CD4-positive, alpha-beta T cell treated with Interleukin-15 for 4 hours (primary cell): ENCODE results near the gene KIF6.

ENCODE experiments used
- DNase-seq: peaks from one replicate; pipeline ENCODE4 v3.0.0-alpha.2; 2020; ENCODE audit warnings: low spot score

Gene KIF6

DNA sequence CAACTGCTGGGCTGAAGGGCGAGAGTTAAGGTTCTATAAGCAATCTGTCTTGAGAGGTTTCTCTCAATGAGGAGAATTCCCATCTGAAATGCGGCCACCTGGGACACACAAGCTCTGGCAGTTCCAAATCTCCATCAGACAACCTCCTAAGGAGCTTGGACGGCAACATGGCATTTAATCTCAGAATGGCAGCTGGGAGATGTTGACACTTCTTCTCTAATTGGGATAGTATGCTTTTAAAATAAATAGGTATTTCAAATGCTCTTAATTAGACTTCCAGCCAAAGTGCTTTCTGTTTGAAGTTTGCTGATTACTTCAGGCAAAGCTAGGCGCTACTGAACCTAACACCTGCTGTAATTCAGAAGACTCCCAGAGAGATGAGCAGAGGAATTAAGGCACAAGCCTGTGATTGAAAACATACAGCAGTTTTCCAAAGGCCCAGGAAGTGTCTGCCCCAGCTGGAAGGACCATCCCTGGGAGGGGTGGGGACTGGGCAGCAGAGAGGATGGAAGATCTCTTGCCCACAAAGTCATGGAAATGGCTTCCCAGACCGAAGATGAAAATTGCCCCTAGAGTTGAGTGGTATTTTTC is 343.6 kb downstream of the KIF6 start:
- DNase-seq: no peak

DNA sequence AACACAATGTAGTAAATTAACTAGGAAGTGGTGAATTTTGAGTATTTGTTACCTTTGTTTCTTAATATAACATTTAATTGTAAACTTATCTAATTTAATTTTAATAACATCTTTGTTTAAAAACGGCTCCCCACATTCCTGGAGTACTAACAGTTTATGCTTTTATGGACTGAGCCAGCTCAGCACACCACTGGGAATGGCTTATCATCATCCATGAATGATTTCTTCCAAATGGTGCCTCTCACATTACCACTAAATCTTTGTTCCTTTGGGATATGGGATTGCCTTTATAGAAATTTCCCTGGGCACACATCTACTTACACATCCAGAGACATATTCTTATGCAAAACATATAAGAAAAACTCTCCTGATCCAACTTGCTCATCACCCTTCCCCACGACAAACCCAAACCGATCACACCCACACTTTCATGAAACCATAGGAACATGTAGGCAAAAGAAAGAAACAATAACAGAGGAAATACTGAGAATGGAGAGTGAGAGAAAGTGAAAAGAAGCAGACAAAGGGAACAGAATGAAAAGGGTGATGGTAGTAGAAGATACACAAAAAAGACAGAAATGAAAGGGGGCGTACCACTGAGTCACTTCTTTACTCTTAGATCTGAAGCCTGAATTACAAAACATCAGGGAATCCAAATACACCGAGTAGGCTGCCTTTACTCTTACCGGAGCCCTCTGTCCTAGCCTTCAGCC is 344.2 kb downstream of the KIF6 start:
- no peak for DNase-seq

DNA sequence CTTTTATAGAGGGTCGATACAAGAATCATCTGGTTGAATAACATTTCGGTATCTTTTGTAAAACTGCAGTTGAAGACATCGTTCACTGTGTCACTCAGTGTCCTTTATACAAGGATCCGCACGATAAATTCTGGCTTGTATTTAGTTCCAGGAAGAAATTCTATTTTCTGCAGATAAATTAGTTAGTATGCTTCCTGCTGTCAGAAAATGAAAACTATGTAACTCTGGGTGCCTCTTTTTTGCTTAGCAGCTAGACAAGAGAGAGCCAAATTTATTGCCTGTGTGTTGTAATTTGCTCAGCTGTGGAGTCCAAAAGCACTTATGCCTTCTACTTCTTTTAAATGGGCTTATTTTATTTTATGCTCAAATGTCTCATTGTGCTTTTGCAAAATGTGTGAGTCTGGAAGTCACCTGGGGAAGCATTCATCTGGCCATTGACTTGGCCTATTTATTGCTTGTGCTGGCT is 346.2 kb downstream of the KIF6 start:
- DNase-seq: no peak

DNA sequence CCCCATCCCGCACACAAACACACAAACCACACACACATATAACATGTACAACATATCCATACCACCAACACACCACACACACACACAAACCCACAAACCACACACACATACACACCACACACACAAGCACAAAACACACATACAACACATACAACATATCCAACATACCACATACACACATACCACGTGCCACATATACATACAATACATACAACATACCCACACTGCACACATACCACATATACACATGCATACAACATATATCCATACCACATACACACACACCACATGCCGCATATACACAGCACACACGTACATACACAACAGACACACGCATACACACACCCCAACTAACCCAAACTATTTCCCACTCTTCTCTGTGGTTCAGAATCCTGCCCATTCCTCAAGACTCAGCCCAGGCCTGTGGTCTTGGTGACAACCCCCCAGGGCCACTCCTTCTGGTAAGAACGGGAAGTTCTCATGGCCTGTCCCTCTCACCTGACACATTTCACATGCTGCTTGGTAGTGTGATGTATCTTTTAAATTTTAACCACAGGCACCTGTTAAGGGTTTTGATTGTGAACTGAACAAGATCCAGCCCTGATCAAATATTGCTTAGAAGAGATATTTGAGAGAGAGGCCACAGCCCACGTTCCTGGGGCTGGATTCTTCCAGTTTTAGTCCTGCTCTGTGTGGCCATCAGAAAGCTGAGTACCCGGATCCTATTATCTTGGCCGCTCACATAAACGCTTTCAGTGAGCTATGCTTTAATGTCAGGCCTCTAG is 346.8 kb downstream of the KIF6 start:
- no peak for DNase-seq

DNA sequence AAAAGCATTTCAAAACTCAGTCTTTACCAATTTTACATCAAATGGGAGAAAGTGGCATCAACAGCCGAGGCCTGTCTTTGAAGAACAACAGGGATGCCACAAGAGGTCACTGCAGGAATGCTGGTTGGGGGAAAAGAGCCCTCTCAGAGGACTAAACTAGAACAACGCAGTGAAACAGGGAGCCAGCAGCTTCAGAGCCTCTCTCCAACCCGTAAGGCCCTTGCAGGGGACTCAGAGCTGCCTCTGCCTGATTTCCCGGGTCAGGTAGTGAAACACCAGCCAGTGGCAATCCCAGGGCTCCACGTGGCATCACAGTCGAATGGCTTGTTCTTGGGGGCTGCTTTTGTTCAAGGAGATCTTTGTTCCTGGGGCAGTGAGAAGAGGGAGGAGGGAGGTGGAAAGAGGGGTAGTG is 347.7 kb downstream of the KIF6 start:
- DNase-seq: no peak

DNA sequence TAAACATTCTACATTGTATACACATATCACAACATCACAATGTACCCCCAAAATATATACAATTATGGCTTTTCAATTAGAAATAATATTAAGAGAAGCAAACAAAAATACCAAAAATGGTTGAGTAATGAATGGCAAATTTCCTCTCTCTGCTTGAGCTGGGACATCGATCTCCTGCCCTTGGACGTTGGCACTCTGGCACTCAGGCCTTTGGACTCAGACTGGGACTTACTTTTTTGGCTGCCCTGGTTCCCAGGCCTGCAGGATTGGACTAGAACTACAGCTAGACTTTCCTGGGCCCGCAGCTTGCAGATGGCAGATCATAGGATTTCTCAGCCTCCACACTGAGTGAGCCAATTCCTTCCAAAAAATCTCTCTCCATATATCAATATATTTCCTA is 349.8 kb downstream of the KIF6 start:
- DNase-seq: no peak

DNA sequence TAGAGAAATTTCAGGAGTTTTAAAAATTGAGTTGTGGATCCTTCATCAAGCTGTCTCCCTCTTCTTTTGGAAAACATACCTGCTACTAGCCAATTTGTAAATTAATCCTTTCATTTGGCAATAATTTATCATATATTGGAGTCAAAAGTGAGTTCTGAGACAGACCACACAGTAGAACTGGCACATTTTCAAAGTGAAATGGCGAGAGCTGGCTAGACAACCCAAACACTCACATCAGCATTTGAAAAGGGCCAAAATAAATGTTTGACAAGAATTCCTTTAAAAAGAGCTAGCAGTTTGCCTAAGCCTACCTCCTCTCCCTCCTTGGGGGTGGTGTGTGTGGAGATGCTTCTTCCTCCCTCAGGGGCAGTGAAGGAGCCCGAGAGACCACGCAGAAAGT is 354.8 kb downstream of the KIF6 start:
- DNase-seq: no peak

DNA sequence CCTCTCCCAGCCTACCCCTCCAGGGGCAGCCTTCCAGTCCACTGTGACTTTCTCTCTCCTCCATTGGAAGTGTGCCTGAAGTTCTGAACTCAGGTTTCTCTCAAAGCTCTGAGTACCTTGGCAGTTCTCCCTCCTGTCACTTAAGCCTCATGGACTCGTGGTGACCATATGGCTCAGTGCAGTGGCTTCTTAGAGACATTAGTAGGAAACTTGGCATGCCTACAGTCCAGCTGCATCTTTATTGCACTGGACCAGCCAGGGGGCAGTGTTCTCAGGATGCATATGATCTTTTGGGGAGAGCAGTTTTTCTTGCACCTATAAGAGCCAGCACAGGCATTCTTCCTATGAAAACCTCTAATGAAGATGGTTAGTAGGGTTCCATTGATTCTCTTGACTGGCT is 355.2 kb downstream of the KIF6 start:
- no peak for DNase-seq

DNA sequence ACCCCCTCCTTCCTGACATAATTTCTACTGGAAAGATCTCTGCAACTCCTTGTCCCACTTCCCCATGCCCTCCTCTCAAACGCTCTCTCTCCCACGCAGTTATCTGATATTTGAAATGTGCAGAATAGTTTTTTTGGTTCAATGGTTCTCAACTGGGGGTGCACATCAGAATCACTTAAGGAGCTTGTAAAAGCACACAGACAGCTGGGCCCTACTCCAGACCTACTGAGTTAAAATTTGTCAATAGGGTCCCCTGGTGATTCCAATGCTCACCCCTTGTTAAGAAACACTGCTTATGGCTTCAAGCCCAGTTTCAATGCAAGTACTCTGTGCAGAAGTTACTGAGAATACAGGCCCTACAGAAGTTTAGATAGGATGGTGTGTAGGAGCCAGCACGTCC is 357.5 kb downstream of the KIF6 start:
- no peak for DNase-seq

DNA sequence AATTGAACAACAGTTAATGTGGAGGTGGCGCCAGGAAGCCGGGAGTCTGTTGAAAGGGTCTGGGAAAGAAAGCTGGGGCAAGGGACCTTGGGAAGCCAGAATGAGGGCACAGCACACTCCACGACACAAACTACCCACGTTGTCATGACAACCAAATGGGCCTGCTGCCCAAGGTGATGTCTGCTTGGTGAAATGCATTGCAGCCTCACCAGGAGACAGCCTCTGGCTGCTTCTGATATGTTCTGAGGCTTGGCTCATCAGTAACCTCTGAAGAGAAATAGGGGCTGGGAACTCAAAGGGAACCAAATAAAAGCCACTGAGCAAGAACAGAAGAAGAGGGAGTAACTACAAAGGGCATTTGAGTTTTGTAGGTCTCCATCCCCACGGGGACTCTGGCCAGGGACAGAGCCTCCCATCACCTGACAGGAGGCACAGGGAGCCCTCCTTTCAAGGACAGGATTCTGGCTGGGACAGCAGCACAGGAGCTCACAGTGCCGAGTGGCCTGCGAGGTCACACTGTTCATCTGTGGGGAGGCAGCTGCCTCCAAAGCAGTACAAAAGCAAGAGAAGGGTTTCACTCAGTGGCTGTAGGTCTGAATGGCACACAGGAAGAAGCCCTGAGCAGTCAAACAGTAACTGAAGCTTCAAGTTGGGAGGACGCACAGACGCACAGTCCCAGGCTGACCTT is 358.1 kb downstream of the KIF6 start:
- no peak for DNase-seq

DNA sequence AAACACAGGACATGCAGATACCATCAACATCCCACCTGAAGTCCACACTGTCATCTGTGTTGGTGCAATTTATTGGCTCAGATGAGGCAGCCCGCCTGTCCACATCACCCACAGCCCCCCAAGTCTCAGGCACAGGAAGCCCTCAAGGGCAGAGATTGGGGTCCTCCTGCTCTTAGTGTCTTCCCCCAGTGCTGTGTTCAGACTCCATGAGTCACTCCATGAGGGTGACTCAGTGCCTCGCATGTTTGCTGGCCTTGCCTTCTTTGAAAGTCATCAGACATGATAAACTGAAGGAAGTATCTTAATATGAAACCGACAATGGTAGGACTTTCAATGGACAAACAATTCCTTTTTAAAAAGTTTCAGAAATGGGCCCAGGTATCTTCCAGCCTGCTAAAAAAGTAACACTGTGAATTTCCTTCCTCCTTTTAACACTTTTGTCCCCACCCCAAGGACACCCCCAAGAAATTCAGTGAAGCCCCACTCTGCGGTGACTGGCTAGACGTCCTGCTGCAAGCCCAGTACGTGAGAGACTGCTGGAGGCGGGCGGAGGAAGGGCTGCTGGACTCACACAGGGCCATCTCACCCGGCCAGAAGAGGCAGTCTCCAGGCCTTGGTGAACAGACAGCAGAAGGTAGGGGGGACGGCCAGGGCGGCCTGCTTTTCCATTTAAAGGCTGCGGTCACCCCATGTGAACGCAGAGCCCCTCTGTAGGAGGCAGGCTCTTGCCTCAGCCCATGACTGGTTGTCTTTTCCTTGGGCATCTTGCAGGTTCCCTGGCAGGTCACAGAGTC is 359.7 kb downstream of the KIF6 start:
- no peak for DNase-seq

DNA sequence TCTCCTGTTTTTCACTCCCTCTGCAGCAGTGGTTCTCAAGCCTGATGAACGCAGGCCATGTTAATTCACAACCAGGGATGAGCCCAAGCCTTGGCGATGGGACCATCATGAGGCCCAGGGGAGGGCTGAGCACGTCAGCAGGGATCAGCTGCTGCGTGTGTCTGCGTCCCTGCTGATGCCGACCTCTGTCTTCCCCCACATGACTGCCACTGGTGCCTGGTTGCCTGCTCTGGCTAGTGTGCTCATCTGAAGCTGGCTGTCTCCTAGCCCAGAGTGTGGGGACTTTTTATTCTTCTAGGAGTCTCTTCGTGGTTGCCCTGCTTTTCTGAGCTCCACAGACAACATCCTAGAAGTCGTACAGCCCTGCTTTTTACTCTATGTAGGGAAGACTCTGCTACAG is 361.9 kb downstream of the KIF6 start:
- no peak for DNase-seq

DNA sequence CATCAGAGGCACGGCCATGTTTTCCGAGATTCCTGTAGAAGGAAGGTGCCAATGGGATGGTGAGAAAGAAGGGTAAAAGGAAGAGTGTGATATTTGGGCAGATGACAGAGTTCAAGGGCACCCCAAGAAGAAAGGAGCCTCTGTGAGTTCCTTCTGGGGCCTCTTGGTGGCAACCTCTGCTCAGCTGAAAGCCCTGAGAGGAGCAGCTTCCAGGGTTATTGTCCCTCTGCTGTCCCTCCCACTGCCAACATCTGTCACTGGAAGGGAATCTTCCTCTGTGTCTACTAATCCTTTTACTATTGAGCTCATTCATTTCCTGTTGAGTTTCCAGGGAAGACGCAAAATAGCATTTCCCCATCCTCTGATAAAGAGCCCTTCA is 362.7 kb downstream of the KIF6 start:
- DNase-seq: no peak

DNA sequence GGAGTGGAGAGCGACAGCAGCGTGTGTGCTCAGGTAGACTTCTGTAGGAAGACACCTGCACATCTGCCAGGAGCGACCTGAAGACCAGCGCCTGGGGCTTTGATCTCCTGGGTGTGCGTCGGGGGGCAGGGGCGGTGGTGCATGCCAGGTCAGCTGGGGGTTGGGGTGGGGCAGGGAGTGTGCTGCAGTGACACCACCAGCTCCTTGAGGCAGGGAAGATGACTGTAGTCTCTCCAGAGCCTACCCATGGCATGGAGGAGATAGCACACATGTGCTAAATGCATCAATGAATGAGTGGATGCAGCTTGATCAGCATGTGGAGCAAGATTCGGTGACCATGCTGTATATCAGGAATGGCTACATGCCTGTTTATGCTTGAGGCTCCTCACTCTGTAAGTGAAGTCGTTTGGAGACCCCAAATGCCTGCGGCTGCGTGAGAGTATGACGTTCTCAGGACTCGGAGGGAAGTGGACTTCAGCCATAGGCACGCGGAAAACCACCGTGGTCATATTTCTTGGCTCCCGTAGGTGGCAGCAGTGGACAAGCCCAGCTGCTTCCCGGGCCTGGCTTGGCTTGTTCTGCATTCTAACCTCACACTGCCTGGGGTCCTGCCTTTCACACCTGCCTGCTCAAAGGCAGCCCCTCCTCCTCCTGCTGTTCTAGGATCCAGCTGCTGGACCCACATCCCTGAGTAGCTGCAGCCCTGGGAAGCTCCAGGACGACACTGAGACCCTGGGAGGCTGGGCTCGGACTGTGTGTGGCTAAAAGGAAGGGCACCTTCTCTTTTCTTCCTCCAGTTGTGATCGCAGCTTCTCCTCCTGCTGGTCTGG is 363.3 kb downstream of the KIF6 start:
- DNase-seq: peak; percentile 35

DNA sequence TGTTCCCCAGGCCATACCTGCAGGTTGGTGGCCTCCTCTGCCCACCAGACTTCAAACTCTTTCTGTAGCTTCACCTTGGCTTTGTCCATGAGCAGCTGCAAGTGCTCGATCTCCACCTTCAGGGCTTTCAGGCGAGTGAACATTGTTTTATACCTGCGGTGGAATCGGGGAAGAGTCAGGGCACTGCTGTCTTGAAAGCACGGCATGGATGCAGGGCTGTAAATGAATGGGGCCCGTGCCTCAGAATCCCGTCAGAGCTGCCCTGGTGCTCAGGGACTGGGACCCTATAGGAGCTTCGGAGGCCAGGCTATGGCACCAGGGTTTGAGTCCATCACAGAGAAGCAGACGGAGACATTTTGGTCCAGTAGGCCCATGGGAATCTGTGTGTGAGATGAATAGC is 364.8 kb downstream of the KIF6 start:
- no peak for DNase-seq

DNA sequence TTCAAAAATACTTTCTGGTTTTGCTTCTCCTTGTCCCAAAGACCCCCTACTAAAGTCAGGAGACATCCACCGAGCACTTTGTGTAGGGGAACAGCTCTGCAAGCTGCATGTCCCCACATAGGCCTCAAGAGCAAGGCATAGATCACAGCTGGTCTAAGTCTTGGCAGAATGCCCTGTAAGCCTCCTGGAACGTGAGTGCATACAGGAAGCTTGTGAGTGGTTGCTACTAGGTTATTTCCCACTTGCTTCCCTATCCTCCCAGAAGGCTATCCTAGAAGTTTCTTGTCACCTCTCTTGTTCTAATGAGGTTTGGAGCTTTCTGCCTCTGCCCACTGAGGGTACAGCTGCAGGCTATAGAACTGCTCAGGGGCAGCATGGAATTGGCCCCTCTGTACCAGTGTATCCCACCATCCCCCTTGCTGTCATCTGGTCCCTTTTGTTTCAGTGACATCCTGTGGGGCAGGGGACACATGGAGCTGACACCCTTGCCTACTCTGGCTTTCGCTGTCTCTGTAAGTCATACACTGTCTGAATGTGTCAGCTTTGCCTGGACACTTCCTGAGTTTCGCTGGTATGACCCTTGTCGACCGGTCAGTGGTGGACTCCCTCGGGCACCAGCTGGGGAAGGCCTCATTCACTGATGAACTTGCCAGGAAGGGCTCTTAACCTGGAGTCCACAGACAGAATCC is 367.1 kb downstream of the KIF6 start:
- DNase-seq: no peak

DNA sequence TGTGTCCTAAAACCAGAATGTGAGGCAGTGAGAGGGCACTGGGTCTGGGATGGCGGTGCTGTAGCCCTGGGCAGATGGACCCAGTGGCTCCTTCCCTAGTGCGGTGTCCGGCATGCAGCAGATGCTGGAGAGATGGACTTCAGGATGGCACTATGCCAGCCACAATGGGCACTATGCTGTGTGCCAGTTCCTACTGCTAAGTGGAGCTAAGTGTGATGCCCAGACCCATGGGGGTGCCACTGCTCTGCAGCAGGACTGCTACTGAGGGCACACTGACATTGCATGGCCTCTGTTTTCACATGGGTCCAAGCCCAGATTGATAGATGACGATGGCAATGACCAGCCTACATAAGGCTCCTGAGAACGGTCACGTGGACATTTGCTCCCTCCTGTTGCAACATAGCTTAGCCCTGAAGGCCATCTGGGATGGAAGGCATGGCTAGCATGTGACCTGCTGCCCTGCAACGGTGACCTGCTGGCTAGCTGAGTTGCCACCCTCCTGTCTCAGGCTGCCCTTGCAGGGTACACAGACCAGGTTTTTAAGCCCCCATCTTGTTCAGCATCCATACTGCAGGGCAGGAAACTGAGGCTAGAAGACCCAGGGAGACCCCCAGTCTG is 371.4 kb downstream of the KIF6 start:
- no peak for DNase-seq

DNA sequence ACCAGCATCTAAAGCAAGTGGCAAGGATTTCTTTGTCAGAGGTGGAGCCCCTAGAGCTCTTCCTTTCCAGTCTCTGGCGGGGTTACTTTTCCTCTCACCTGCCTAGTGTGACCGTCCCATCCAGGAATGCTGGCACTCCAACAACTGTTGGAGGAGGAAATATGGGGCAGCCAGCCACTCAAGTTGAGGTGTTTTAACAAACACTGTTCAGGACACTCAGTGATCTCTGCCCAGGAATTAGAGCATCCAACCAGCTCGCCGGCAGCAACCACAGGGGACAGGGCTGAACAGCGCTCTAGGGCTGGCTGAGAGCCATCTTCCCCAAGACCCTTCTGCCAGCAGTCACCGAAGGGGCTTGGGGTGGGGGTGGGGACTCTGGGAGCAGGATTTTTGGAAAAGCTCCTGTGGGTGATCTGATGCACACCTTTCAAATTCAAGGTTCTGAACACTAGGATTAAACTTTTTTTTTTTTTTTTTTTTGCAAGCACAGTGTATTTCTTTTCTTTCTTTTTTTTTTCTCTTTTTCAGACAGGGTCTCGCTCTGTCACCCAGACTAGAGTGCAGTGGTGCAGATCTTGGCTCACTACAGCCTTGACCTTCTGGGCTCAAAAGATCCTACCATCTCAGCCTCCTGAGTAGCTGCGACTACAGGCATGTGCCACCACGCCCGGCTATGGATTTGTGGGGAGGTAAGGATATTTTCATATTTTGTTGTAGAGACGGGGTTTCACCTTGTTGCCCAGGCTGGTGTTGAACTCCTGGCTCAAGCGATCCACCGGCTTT is 374.3 kb downstream of the KIF6 start:
- no peak for DNase-seq

DNA sequence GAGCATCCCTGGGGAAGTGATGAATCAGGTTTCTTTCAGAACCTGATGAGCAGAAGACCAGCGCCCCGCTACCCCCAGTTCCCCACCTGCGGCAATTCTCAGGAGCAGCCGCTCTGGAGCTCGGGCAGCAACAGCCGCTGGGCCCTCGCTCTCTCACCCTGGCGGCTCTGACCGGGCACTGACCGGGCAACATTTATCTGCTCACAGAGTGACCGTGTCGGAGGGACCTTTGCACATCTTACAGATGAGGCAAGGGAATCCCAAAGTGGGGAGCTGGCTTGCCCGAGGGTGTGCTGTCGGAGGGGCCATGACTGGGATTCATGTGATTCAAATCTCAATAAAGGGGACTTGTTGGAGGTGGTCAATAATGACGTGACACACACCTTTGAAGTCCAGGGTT is 376.5 kb downstream of the KIF6 start:
- no peak for DNase-seq
